CD14-positive monocyte (primary cell): ENCODE data around the gene HDAC7. TPM values are rescaled to one million over a fixed set of nuclear protein-coding genes. Genes with fewer than 3 reads are reported as not detected.
A peak's percentile ranks its signal among the peaks of the same experiment; 100 is the strongest.

Experiments
- DNase-seq, 3 donors: peaks; one replicate each; pipeline ENCODE4 v3.0.0-alpha.2; 2011 to 2022
- H2AFZ ChIP-seq: 2 replicates; pipeline ENCODE4 v1.6.0; 2012; ENCODE audit warnings: mild to moderate bottlenecking, low read depth, low read length, inconsistent platforms; ENCODE audit not compliant: insufficient read depth, poor library complexity, severe bottlenecking
- H3K27ac ChIP-seq, 2 donors: 1 replicate in 1 of 2; 2 replicates in 1 of 2; pipeline ENCODE4 v1.5.1; 2012 to 2013; ENCODE audit warnings: low read length in 2 of 2, control low read depth in 1 of 2, inconsistent platforms in 1 of 2, low read depth in 1 of 2, mild to moderate bottlenecking in 1 of 2
- H3K27me3 ChIP-seq, 2 donors: one replicate each; pipeline versions ENCODE4 v1.6.0 to v1.6.1; 2011 to 2013; ENCODE audit warnings: low read length in 2 of 2; ENCODE audit not compliant: control insufficient read depth in 2 of 2, insufficient read depth in 2 of 2
- H3K36me3 ChIP-seq, 2 donors: replicated peaks in 1 of 2; 1 replicate in 1 of 2; 2 replicates in 1 of 2; pipeline versions ENCODE4 v1.5.1 to v1.6.1; 2012 to 2013; ENCODE audit warnings: low read length in 2 of 2, control low read depth in 1 of 2, inconsistent platforms in 1 of 2, mild to moderate bottlenecking in 1 of 2; ENCODE audit not compliant: insufficient read depth in 2 of 2, control insufficient read depth in 1 of 2
- H3K4me1 ChIP-seq, 2 donors: 1 replicate in 1 of 2; 2 replicates in 1 of 2; pipeline versions ENCODE4 v1.5.1 to v1.6.1; 2012 to 2013; ENCODE audit warnings: low read length in 2 of 2, control low read depth in 1 of 2, inconsistent platforms in 1 of 2, mild to moderate bottlenecking in 1 of 2, moderate library complexity in 1 of 2; ENCODE audit not compliant: insufficient read depth in 2 of 2, control insufficient read depth in 1 of 2
- H3K4me2 ChIP-seq: replicated peaks from 2 replicates; pipeline ENCODE3; 2012; ENCODE audit warnings: low read length, moderate library complexity, mild to moderate bottlenecking; ENCODE audit not compliant: poor library complexity, severe bottlenecking; ENCODE audit errors: extremely low read depth
- H3K4me3 ChIP-seq, 3 experiments: fragments of 200-600 bp in 1 of 3; sonication (generic) in 1 of 3; replicated peaks in 1 of 3; 1 replicate in 2 of 3; 2 replicates in 1 of 3; pipeline ENCODE4 v1.5.1; 2011 to 2013; ENCODE audit warnings: low read length in 3 of 3, mild to moderate bottlenecking in 3 of 3, control low read depth in 2 of 3, low read depth in 2 of 3, inconsistent platforms in 1 of 3, moderate library complexity in 1 of 3
- H3K79me2 ChIP-seq: 2 replicates; pipeline ENCODE4 v1.6.0; 2012; ENCODE audit warnings: mild to moderate bottlenecking, control low read depth, inconsistent platforms, low read length, moderate library complexity; ENCODE audit not compliant: insufficient read depth
- H3K9ac ChIP-seq: 2 replicates; pipeline ENCODE4 v1.6.0; 2017; ENCODE audit warnings: low read length, mild to moderate bottlenecking; ENCODE audit not compliant: insufficient read depth, poor library complexity, severe bottlenecking
- H3K9me3 ChIP-seq, 2 donors: replicated peaks in 1 of 2; 1 replicate in 1 of 2; 2 replicates in 1 of 2; pipeline versions ENCODE4 v1.5.1 to v1.6.1; 2012 to 2013; ENCODE audit warnings: low read length in 2 of 2, control low read depth in 1 of 2; ENCODE audit not compliant: control insufficient read depth in 1 of 2, insufficient read depth in 1 of 2
- H4K20me1 ChIP-seq: 2 replicates; pipeline ENCODE4 v1.6.0; 2012; ENCODE audit warnings: mild to moderate bottlenecking, low read length, control low read depth, moderate library complexity; ENCODE audit not compliant: insufficient read depth
- H3K27ac Mint-ChIP-seq, 7 donors: one replicate each; pipeline ENCODE4 v1.8.0; 2020; ENCODE audit warnings: mild to moderate bottlenecking in 7 of 7, mixed read lengths in 7 of 7, moderate library complexity in 6 of 7, inconsistent platforms in 2 of 7
- H3K27me3 Mint-ChIP-seq, 3 donors: one replicate each; pipeline ENCODE4 v1.8.0; 2021 to 2022; ENCODE audit warnings: low read depth in 3 of 3, mild to moderate bottlenecking in 3 of 3, mixed read lengths in 3 of 3, moderate library complexity in 3 of 3, inconsistent platforms in 1 of 3
- H3K36me3 Mint-ChIP-seq, 2 donors: one replicate each; pipeline ENCODE4 v1.8.0; 2020; ENCODE audit warnings: mixed read lengths in 2 of 2, inconsistent platforms in 1 of 2, mild to moderate bottlenecking in 1 of 2
- H3K4me1 Mint-ChIP-seq: one replicate; pipeline ENCODE4 v1.8.0; 2020; ENCODE audit warnings: mild to moderate bottlenecking, mixed read lengths
- H3K4me3 Mint-ChIP-seq, 2 donors: one replicate each; pipeline ENCODE4 v1.8.0; 2020; ENCODE audit warnings: mild to moderate bottlenecking in 2 of 2, mixed read lengths in 2 of 2, moderate library complexity in 1 of 2
- H3K9me3 Mint-ChIP-seq, 7 donors: one replicate each; pipeline ENCODE4 v1.8.0; 2020 to 2022; ENCODE audit warnings: mixed read lengths in 7 of 7, mild to moderate bottlenecking in 6 of 7, moderate library complexity in 6 of 7, inconsistent platforms in 2 of 7
- WGBS: methylation state at CpG from one replicate; pipeline ENCODE4 v1.1.5; 2013; ENCODE audit warnings: missing lambda C conversion rate; ENCODE audit not compliant: insufficient coverage; 5-methylcytosine and 5-hydroxymethylcytosine counted together
- intact Hi-C, 2 donors: fragments of 100-400 bp; cut with micrococcal nuclease; formaldehyde crosslinking; loops; one replicate each; pipeline versions ENCODE4 v1.15.0 to v1.15.1; 2023
- polyA plus RNA-seq, 3 donors: library from polyadenylated mRNA; depleted of rRNA in 1 of 3; unstranded in 2 of 3; stranded (reverse) in 1 of 3; fragments of 300-500 nt in 2 of 3; fragments of >200 nt in 1 of 3; fragmentation: Illumina TruSeq in 2 of 3; gene quantifications; 1 replicate in 2 of 3; 2 replicates in 1 of 3; pipeline ENCODE4 v1.2.3, GENCODE V29; 2012 to 2021
- TF ChIP-seq, protein P1 (sequence below): fragments of 200-600 bp; IDR thresholded peaks from one replicate; pipeline ENCODE4 v1.8.0; 2022; ENCODE audit warnings: antibody characterized with exemption, mild to moderate bottlenecking

HDAC7 gene
- polyA plus RNA-seq, 3 donors = 5.9 to 79.2 (median 8.4) TPM

DNA sequence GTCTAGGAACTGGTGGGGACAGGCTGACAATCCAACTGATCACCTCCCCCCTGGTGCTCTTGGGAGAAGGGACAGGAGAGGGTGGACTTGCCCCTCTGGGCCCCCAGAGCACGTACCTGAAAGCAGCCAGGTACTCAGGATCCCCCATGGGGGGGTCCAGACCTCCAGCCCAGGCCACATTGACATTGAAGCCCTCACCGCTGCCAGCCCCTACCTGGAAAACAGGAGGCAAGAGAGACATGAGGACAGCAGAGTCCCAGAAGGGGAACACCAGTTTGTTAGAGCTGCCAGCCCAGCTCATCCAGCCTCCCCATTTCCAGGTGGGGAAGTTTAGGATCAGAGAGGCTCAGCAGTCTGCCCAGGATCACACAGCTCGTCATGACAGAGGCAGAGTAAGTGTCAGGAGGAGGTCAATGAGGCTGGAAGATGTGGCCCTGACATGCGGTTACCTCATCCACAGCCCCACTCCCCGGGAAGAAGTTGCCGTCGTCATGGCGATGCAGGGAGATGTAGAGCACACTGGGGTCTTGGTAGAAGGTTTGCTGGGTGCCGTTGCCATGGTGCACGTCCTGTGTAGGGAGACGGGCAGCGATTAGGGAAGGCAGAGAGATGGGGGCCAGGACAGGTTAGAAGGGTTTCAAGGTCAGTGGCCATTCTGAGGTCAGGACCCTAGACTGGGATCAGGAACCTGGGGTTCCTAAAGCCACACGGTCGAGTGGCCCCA, 31.9 kb downstream of the HDAC7 start:
- intact Hi-C loops = loop anchor here (10.0 kb wide), 2 partner anchors 47 to 133 kb away; no protein-coding TSS in a partner anchor
- 94% methylated on average over 9 of the region's 14 CpGs for WGBS
- no peak overlapping the region for H3K9ac ChIP-seq

GRCh38 chr12:47786662-47787280, 32.9 kb downstream of the HDAC7 start:
- no peak overlapping the region for H3K9ac ChIP-seq
- no peaks in the 10 kb centered on the region for H3K4me1 ChIP-seq
- H3K36me3 ChIP-seq = peaks cover 100% of the 10 kb centered on the region in 2 donors
- TF ChIP-seq, protein P1, sequence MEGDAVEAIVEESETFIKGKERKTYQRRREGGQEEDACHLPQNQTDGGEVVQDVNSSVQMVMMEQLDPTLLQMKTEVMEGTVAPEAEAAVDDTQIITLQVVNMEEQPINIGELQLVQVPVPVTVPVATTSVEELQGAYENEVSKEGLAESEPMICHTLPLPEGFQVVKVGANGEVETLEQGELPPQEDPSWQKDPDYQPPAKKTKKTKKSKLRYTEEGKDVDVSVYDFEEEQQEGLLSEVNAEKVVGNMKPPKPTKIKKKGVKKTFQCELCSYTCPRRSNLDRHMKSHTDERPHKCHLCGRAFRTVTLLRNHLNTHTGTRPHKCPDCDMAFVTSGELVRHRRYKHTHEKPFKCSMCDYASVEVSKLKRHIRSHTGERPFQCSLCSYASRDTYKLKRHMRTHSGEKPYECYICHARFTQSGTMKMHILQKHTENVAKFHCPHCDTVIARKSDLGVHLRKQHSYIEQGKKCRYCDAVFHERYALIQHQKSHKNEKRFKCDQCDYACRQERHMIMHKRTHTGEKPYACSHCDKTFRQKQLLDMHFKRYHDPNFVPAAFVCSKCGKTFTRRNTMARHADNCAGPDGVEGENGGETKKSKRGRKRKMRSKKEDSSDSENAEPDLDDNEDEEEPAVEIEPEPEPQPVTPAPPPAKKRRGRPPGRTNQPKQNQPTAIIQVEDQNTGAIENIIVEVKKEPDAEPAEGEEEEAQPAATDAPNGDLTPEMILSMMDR = no peak
- H3K27me3 ChIP-seq = no peaks in the 10 kb centered on the region
- H3K27ac ChIP-seq = no peak overlapping the region
- peaks cover 58% of the 10 kb centered on the region for H4K20me1 ChIP-seq
- no peak overlapping the region for H2AFZ ChIP-seq
- WGBS = 100% methylated on average over 8 of the region's 10 CpGs
- H3K9me3 ChIP-seq = no peaks in the 10 kb centered on the region
- H3K4me3 ChIP-seq = no peak overlapping the region
- no peak overlapping the region for H3K4me2 ChIP-seq
- no peaks in the 10 kb centered on the region for H3K79me2 ChIP-seq
- Mint-ChIP-seq H3K4me3 (no peak overlapping the region), H3K9me3 (no peaks in the 10 kb centered on the region), H3K4me1 (no peaks in the 10 kb centered on the region), H3K27ac (peak overlapping the region in 1 of 7 donors; percentile 46), H3K27me3 (peaks cover 0 to 5% (median 0%) of the 10 kb centered on the region in 3 donors), H3K36me3 (peaks cover 88 to 97% of the 10 kb centered on the region in 2 donors)
- DNase-seq = no peak
- intact Hi-C loops = loop anchor here (10.0 kb wide), 2 partner anchors 48 to 132 kb away; no protein-coding TSS in a partner anchor

More for the DNA sequence above, 31.9 kb downstream of the HDAC7 start:
- H3K79me2 ChIP-seq = no peaks in the 10 kb centered on the region
- no peaks in the 10 kb centered on the region for H3K27me3 ChIP-seq
- H3K4me3 Mint-ChIP-seq = no peak overlapping the region
- no peaks in the 10 kb centered on the region for H3K9me3 ChIP-seq
- peak overlapping the region in 4 of 7 donors; percentile 9 to 67 (median 38) for H3K27ac Mint-ChIP-seq
- H3K4me2 ChIP-seq = no peak overlapping the region
- no peak overlapping the region for H3K4me3 ChIP-seq
- H3K4me1 Mint-ChIP-seq = no peaks in the 10 kb centered on the region
- peaks cover 100% of the 10 kb centered on the region in 2 donors for H3K36me3 ChIP-seq
- H3K36me3 Mint-ChIP-seq = peaks cover 90 to 97% of the 10 kb centered on the region in 2 donors
- TF ChIP-seq, protein P1 = no peak
- no peaks in the 10 kb centered on the region for H3K9me3 Mint-ChIP-seq
- peaks cover 0 to 5% (median 0%) of the 10 kb centered on the region in 3 donors for H3K27me3 Mint-ChIP-seq
- no peaks in the 10 kb centered on the region for H3K4me1 ChIP-seq
- H4K20me1 ChIP-seq = peaks cover 48% of the 10 kb centered on the region
- no peak overlapping the region for H2AFZ ChIP-seq
- H3K27ac ChIP-seq = no peak overlapping the region
- no peak for DNase-seq
